ENCODE data around the gene ZNF581.

Gene ZNF581

GRCh38 chr19:55679343-55680257 lies 36.2 kb downstream of the ZNF581 start:
- DNase-seq (ENCODE audit: low read depth, low spot score) = no peak

GRCh38 chr19:55680339-55681130 lies 37.1 kb downstream of the ZNF581 start:
- no peak for DNase-seq (ENCODE audit: low read depth, low spot score)

GRCh38 chr19:55681131-55682092 lies 38.0 kb downstream of the ZNF581 start:
- DNase-seq (ENCODE audit: low read depth, low spot score) = no peak

GRCh38 chr19:55683449-55684261 lies 40.2 kb downstream of the ZNF581 start:
- no peak for DNase-seq (ENCODE audit: low read depth, low spot score)

GRCh38 chr19:55684946-55685681 lies 41.7 kb downstream of the ZNF581 start:
- no peak for DNase-seq (ENCODE audit: low read depth, low spot score)

- no peak for DNase-seq (ENCODE audit: low read depth, low spot score)
Observed at GRCh38 chr19:55685776-55686175, 42.3 kb downstream of the ZNF581 start.

- DNase-seq (ENCODE audit: low read depth, low spot score) = no peak
Observed at GRCh38 chr19:55686311-55687050, 43.0 kb downstream of the ZNF581 start.

- no peak for DNase-seq (ENCODE audit: low read depth, low spot score)
Observed at GRCh38 chr19:55687281-55688201, 44.1 kb downstream of the ZNF581 start.

GRCh38 chr19:55688422-55689218 lies 45.2 kb downstream of the ZNF581 start:
- no peak for DNase-seq (ENCODE audit: low read depth, low spot score)

- no peak for DNase-seq (ENCODE audit: low read depth, low spot score)
Observed at GRCh38 chr19:55689411-55690108, 46.1 kb downstream of the ZNF581 start.

GRCh38 chr19:55690109-55690768 lies 46.8 kb downstream of the ZNF581 start:
- no peak for DNase-seq (ENCODE audit: low read depth, low spot score)

- DNase-seq (ENCODE audit: low read depth, low spot score) = no peak
Observed at GRCh38 chr19:55690769-55691545, 47.5 kb downstream of the ZNF581 start.

- no peak for DNase-seq (ENCODE audit: low read depth, low spot score)
Observed at GRCh38 chr19:55691561-55692481, 48.4 kb downstream of the ZNF581 start.

GRCh38 chr19:55692681-55693081 lies 49.2 kb downstream of the ZNF581 start:
- no peak for DNase-seq (ENCODE audit: low read depth, low spot score)
